DND-41 (cell line): ENCODE data around the gene ORAI2.
"Not testable (repeated sequence)": the region's sequence is repeated elsewhere in the genome, so short reads cannot be mapped to it uniquely, and the experiment has no call there.

Experiments used
- ATAC-seq: fragments of 200-7000 bp; cut with Tn5 transposase; 3 replicates; pipeline ENCODE4 v1.9.1; 2021; ENCODE audit warnings: low read depth; ENCODE audit not compliant: insufficient read depth
- DNase-seq: peaks from one replicate; pipeline ENCODE4 v3.0.0-alpha.2; 2020
- H2AFZ ChIP-seq: 2 replicates; pipeline ENCODE4 v1.6.0; 2012; ENCODE audit warnings: low read depth, low read length
- H3K27ac ChIP-seq: 2 replicates; pipeline ENCODE4 v1.5.1; 2012; ENCODE audit warnings: low read length, inconsistent platforms
- H3K27me3 ChIP-seq: fragments of 200-600 bp; sonication (generic); 2 replicates; pipeline ENCODE4 v1.6.0; 2012; ENCODE audit warnings: low read length, mild to moderate bottlenecking, inconsistent platforms; ENCODE audit not compliant: insufficient read depth, poor library complexity
- H3K36me3 ChIP-seq: 2 replicates; pipeline ENCODE4 v1.5.1; 2012; ENCODE audit warnings: low read length, inconsistent platforms; ENCODE audit not compliant: insufficient read depth
- H3K4me1 ChIP-seq: 2 replicates; pipeline ENCODE4 v1.5.1; 2012; ENCODE audit warnings: mild to moderate bottlenecking, low read length; ENCODE audit not compliant: insufficient read depth
- H3K4me2 ChIP-seq: 2 replicates; pipeline ENCODE4 v1.6.0; 2012; ENCODE audit warnings: mild to moderate bottlenecking, moderate library complexity, low read length, inconsistent platforms; ENCODE audit not compliant: insufficient read depth
- H3K4me3 ChIP-seq, 2 experiments: fragments of 200-600 bp in 1 of 2; shearing (Covaris generic) in 1 of 2; 2 replicates each; pipeline ENCODE4 v1.5.1; 2012 to 2016; ENCODE audit warnings: inconsistent platforms in 2 of 2, low read length in 2 of 2, mild to moderate bottlenecking in 2 of 2, low read depth in 1 of 2, moderate library complexity in 1 of 2
- H3K79me2 ChIP-seq: 2 replicates; pipeline ENCODE4 v1.6.0; 2012; ENCODE audit warnings: low read length, inconsistent platforms; ENCODE audit not compliant: insufficient read depth
- H3K9ac ChIP-seq: 2 replicates; pipeline ENCODE4 v1.6.0; 2012; ENCODE audit warnings: low read depth, mild to moderate bottlenecking, inconsistent platforms, low read length, moderate library complexity
- H3K9me3 ChIP-seq: 2 replicates; pipeline ENCODE4 v1.5.1; 2012; ENCODE audit warnings: low read length, moderate library complexity, mild to moderate bottlenecking, inconsistent platforms; ENCODE audit not compliant: insufficient read depth, severe bottlenecking
- H4K20me1 ChIP-seq: 2 replicates; pipeline ENCODE4 v1.6.0; 2012; ENCODE audit warnings: low read length; ENCODE audit not compliant: insufficient read depth
- CTCF ChIP-seq: IDR thresholded peaks from 2 replicates; pipeline ENCODE4 v1.5.1; 2012; ENCODE audit warnings: borderline replicate concordance, low read length, moderate library complexity, mild to moderate bottlenecking; ENCODE audit not compliant: poor library complexity, severe bottlenecking; ENCODE audit errors: extremely low read depth

The ORAI2 gene

GRCh38 chr7:102473271-102473991 is 40.1 kb downstream of the ORAI2 start:
- no peaks in the 10 kb centered on the region for H3K9me3 ChIP-seq
- no peak overlapping the region for H3K4me3 ChIP-seq
- H3K27me3 ChIP-seq: no peaks in the 10 kb centered on the region
- peaks cover 9% of the 10 kb centered on the region; the same call in 1 of the 2 replicates for H4K20me1 ChIP-seq
- ATAC-seq: no peak
- no peak for TF ChIP-seq CTCF
- DNase-seq: no peak
- peaks cover 4% of the 10 kb centered on the region; the same call in 1 of the 2 replicates for H3K79me2 ChIP-seq
- peaks cover 3% of the 10 kb centered on the region; the same call in 1 of the 2 replicates for H3K4me1 ChIP-seq
- no peak overlapping the region for H3K4me2 ChIP-seq
- H2AFZ ChIP-seq: no peak overlapping the region
- H3K36me3 ChIP-seq: peaks cover 39% of the 10 kb centered on the region
- H3K27ac ChIP-seq: no peak overlapping the region
- no peak overlapping the region for H3K9ac ChIP-seq

GRCh38 chr7:102474116-102474515 is 40.7 kb downstream of the ORAI2 start:
- not testable (repeated sequence) for H2AFZ ChIP-seq, H3K4me1 ChIP-seq, H3K27ac ChIP-seq, ATAC-seq, H3K4me2 ChIP-seq, H3K4me3 ChIP-seq, H4K20me1 ChIP-seq, H3K27me3 ChIP-seq, H3K9ac ChIP-seq, H3K9me3 ChIP-seq, H3K79me2 ChIP-seq
- H3K36me3 ChIP-seq: peaks cover 37% of the 10 kb centered on the region
- peak; percentile 2 for DNase-seq

- not testable (repeated sequence) for DNase-seq, H3K27ac ChIP-seq, H3K9ac ChIP-seq
These were observed 41.5 kb downstream of the ORAI2 start for GRCh38 chr7:102474736-102475435.

GRCh38 chr7:102478314-102479208 is 45.2 kb downstream of the ORAI2 start, which contains the start of gene POLR2J:
Gene POLR2J, minus strand, starts transcription at chr7:102478922. Its CDS starts 62 bp downstream, at chr7:102478860.
- H3K27ac ChIP-seq: peak within 1 kb of the TSS; percentile 60; the same call in 1 of the 2 replicates
- peak; percentile 90 for ATAC-seq
- peak within 1 kb of the TSS; percentile 56 for H3K9ac ChIP-seq

More at GRCh38 chr7:102474736-102475435, 41.5 kb downstream of the ORAI2 start:
- not testable (repeated sequence) for ATAC-seq, H3K4me3 ChIP-seq, H3K4me1 ChIP-seq, H3K9me3 ChIP-seq, H3K79me2 ChIP-seq, H4K20me1 ChIP-seq, H2AFZ ChIP-seq, H3K27me3 ChIP-seq, H3K4me2 ChIP-seq
- peaks cover 30% of the 10 kb centered on the region for H3K36me3 ChIP-seq

GRCh38 chr7:102479209-102479584 is 45.8 kb downstream of the ORAI2 start:
- Histone ChIP-seq H3K27ac (peak overlapping the region; percentile 60; the same call in 1 of the 2 replicates), H3K9ac (peak overlapping the region; percentile 41)

More at GRCh38 chr7:102478314-102479208, 45.2 kb downstream of the ORAI2 start, which contains the start of gene POLR2J:
- peak within 1 kb of the TSS; percentile 55 for H3K4me2 ChIP-seq
- H4K20me1 ChIP-seq, H3K79me2 ChIP-seq, H3K27me3 ChIP-seq, H3K36me3 ChIP-seq, H3K9me3 ChIP-seq, H3K4me1 ChIP-seq: not testable (repeated sequence)
- peak; percentile 45 for TF ChIP-seq CTCF
- H3K4me3 ChIP-seq: peak within 1 kb of the TSS in 1 of 2 experiments; percentile 58; a peak in 2 of 4 replicates
- peak; percentile 96 for DNase-seq
- H2AFZ ChIP-seq: peak within 1 kb of the TSS; percentile 75

More at GRCh38 chr7:102479209-102479584, 45.8 kb downstream of the ORAI2 start:
- Histone ChIP-seq H3K4me2 (peak overlapping the region; percentile 52; the same call in 1 of the 2 replicates), H2AFZ (peak overlapping the region; percentile 75), H3K4me3 (peak overlapping the region in 1 of 2 experiments; percentile 48; a peak in 2 of 4 replicates)
- H3K4me1 ChIP-seq, H3K9me3 ChIP-seq, H4K20me1 ChIP-seq, DNase-seq, H3K79me2 ChIP-seq, H3K36me3 ChIP-seq, H3K27me3 ChIP-seq: not testable (repeated sequence)
- ATAC-seq: peak; percentile 39
